GM20431 (cell line): Measurements from ENCODE around the gene DRGX.

Source experiments
- in situ Hi-C: fragments of 300-500 bp; cut with MseI, MboI; formaldehyde crosslinking; loops from one replicate; pipeline ENCODE4 v1.15.0; 2020; ENCODE audit warnings: low sequenced_read_pairs; ENCODE audit not compliant: unreplicated experiment

DRGX gene

DNA sequence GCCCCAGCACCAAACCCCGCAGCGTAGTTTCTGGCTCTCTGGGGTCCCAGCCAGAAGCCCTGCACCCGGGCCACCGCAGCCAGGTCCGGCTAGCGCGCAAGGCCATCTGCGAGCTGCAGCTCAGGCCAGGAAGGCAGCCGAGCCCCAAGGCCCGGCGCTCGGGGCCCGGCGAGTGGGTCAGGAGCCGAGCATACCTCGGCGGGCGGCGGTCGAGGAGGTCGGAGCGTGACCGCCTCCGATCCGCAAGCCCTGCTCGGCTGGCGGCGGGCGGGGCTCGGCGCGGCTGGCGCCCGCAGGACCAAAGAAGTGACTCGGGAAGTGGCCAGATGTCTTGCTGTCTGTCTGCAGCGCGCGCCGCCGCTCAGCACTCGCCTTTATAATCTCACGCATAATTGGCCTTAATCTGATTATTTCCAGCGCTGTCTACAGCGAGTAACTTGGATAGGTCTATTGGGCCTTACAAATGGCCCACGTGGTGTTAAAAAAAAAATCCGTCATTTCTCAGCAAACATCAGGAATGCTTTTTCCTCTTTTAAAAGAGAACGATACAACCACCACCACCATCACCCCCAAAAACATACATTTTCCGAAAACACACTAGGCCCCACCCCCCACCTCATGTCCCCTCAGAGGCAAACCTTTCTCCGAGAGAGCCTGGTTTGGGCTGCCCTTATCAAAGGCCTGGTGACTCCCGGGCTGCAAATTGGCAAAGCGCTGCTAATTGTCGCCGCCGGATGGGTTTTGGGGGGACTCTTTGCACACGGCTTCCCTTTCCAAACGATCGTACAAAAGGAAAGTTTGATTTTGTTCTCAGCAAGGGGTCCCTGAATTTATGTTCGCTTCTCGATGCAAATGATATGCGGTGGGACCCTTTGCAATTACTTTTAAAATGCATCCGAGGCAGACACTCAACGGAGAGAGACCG is at the start of gene DRGX:
DRGX (minus strand) TSS at position 349 of the 925 bp plus-strand sequence. CDS start 649 bp downstream, outside the sequence.
- in situ Hi-C loops: no loop called here

DNA sequence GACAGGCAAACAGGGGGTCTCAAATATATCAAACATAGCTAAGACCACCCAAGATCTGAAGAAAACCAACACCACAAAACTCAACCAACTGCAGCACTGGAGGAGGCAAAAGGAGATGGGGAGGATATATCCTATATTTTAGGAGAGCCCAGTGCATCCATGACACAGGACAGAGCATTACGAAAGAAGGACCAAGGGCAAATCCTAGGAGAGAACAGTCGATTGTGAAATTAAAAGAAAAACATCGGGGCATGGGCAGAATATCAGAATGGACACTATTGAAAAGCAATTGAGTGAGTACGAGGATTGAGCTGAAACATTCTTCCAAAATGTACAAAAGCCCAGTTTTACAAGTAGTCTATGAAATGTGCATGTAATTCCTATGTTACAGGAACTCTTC is 48.5 kb upstream of the DRGX start:
- in situ Hi-C loops: no loop called here

- in situ Hi-C loops: no loop called here
These were observed 47.0 kb upstream of the DRGX start for GRCh38 chr10:49442863-49443262.

GRCh38 chr10:49441488-49442476 is 45.9 kb upstream of the DRGX start:
- in situ Hi-C loops: no loop called here

GRCh38 chr10:49435225-49435624 is 39.3 kb upstream of the DRGX start:
- in situ Hi-C loops: no loop called here

DNA sequence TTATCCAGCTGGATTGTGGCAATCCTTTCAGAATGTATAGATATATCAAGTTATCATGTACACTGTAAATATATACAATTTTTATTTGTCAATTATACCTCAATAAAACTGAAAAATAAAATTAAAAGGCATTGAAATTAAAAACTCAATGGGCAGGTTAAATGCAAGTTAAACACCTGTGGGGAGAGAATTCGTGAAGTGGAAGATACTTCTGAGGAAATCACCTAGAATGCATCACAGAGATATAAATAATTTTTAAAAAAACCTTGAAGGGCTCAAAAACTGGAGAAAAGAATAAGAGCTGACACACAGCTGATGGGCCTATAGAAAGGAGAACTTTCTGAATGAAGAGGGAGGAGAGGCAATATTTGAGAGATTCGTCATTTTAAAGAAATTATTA is 37.2 kb upstream of the DRGX start:
- in situ Hi-C loops: no loop called here

- in situ Hi-C loops: no loop called here
These were observed 35.5 kb upstream of the DRGX start for GRCh38 chr10:49431426-49431825.

GRCh38 chr10:49429458-49429857 is 33.6 kb upstream of the DRGX start:
- in situ Hi-C loops: no loop called here

- in situ Hi-C loops: no loop called here
These were observed 30.8 kb upstream of the DRGX start for GRCh38 chr10:49426490-49427360.

- in situ Hi-C loops: loop anchor here (25.0 kb wide), 1 partner anchor 93 kb away; no protein-coding TSS in a partner anchor
These were observed 23.1 kb upstream of the DRGX start for GRCh38 chr10:49419005-49419404.

DNA sequence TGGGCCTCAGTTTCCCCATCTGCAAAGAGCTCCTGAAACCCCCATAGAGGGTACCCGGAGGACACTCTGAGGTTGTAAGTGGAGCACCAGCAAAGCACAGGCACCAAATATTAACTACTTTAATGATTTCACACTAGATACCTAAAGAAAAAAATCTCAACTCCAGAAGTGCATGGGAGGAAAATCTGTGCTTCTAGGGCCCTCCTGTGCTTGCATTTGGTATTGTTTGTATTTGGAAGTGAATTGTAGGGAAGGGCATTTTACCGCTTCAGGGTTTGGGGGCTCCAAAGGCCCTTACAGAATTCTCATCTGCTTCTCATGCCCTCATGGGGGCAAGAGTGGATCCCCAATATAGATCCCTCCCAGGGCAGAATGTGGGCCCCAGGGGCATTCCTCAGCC is 22.4 kb upstream of the DRGX start:
- in situ Hi-C loops: loop anchor here (25.0 kb wide), 1 partner anchor 94 kb away; no protein-coding TSS in a partner anchor

- in situ Hi-C loops: loop anchor here (25.0 kb wide), 1 partner anchor 94 kb away; no protein-coding TSS in a partner anchor
These were observed 22.1 kb upstream of the DRGX start for GRCh38 chr10:49418053-49418326.

DNA sequence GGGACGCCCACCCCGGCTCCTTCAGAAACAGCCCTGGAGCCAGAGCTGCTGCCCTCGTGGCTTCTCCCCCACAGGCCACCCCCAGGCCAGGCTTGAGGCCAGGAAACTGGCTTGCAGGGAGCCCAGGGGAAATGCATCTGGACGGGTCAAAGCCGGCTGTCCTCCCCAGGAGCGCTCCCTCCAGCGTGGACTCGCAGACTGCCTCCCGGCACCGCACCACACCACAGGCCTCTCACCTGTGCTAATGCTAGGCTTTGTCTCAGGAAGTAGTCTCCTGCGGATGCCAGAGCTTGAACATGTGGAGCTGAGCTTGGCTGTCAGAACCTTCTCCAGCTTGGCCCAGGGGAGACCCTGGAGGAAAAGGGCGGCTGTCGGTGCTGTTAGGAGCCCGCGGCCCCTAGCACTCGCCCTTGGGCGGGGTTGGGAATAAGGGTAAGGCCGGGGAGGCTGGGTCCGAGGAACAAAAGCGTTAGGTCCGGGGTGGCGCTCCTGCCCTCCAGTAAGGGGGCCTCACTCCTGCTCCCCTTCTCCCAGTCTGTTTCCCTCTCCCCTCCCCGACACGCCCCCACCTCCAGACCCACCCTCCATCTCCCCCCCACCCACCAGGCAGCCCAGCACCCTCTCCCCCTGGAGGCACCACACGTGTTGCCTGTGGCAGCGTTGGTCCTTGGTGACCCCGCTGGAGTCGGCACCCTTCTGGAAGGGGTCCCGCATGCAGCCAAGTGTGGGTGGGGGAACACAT is 21.6 kb upstream of the DRGX start:
- in situ Hi-C loops: loop anchor here (25.0 kb wide), 1 partner anchor 95 kb away; no protein-coding TSS in a partner anchor

DNA sequence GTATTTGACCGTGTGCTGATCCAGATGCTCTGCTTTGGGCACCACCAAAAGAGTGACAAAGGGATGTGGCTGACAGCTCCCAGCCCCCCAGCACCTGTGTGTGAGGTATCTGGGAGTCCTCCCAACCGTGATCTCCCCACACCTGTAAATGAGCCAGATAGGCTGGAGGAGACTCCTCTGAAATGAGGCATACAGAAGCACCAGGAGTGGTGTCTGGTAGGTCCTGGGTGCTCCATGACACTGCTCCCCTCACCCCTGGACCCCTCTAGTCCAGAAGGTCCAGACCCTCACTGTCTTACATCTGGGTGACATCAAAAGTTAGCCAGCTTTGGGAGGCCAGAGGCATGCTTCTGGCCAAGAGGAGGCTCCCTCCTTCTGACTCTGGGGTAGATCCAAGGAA is 20.0 kb upstream of the DRGX start:
- in situ Hi-C loops: loop anchor here (25.0 kb wide), 1 partner anchor 96 kb away; no protein-coding TSS in a partner anchor

GRCh38 chr10:49415109-49415508 is 19.2 kb upstream of the DRGX start:
- in situ Hi-C loops: loop anchor here (25.0 kb wide), 1 partner anchor 97 kb away; no protein-coding TSS in a partner anchor

DNA sequence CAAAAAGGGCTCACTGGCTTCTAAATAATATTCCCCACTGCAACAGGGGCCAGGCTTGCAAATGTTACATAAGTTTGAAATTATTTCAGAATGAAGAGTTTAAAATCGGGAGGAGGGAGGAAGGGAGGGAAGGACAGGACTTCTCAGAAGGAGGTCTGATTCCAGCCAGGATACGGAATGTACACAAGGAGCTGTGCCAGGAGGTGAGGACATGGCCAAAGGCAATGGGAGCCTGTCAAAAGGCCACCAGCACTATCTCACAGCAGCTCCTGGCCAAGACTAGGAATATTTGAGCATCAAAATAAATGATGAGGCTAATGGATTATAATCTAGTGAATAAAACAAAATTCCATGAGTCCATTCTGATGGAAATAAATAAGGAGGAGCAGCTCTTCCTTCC is 18.6 kb upstream of the DRGX start:
- in situ Hi-C loops: loop anchor here (25.0 kb wide), 1 partner anchor 98 kb away; no protein-coding TSS in a partner anchor

- in situ Hi-C loops: loop anchor here (25.0 kb wide), 1 partner anchor 100 kb away; no protein-coding TSS in a partner anchor
These were observed 16.7 kb upstream of the DRGX start for GRCh38 chr10:49412571-49412970.

GRCh38 chr10:49410365-49411074 is 14.6 kb upstream of the DRGX start:
- in situ Hi-C loops: loop anchor here (25.0 kb wide), 1 partner anchor 102 kb away; no protein-coding TSS in a partner anchor
